HG03520 (cell line): ENCODE data around the gene HTR3C.
"Not testable (repeated sequence)": the region's sequence is repeated elsewhere in the genome, so short reads cannot be mapped to it uniquely, and the experiment has no call there.

Experiments used
- ATAC-seq: cut with Tn5 transposase; IDR thresholded peaks from one replicate; pipeline ENCODE4 v1.9.1; 2021; ENCODE audit warnings: mild to moderate bottlenecking, moderate library complexity; ENCODE audit not compliant: unreplicated experiment

HTR3C gene

GRCh38 chr3:184052767-184053166 lies at the start of gene HTR3C:
TSS of gene HTR3C (plus strand) at chr3:184053047. CDS start at chr3:184053081, 34 bp downstream.
- ATAC-seq, result no peak

- no peak for ATAC-seq
These were observed 49.5 kb upstream of the HTR3C start for GRCh38 chr3:184003187-184003967.

GRCh38 chr3:184004476-184004875 lies 48.4 kb upstream of the HTR3C start:
- no peak for ATAC-seq

GRCh38 chr3:184005941-184006507 lies 46.8 kb upstream of the HTR3C start:
- ATAC-seq, result no peak

- ATAC-seq, result not testable (repeated sequence)
These were observed 45.6 kb upstream of the HTR3C start for GRCh38 chr3:184007143-184007813.

- ATAC-seq, result no peak
These were observed 44.7 kb upstream of the HTR3C start for GRCh38 chr3:184008161-184008560.

- ATAC-seq, result no peak
These were observed 41.5 kb upstream of the HTR3C start for GRCh38 chr3:184011230-184011876.

GRCh38 chr3:184011937-184012889 lies 40.6 kb upstream of the HTR3C start:
- ATAC-seq, result no peak

- ATAC-seq, result no peak
These were observed 37.3 kb upstream of the HTR3C start for GRCh38 chr3:184015381-184016019.

- ATAC-seq, result no peak
These were observed 36.7 kb upstream of the HTR3C start for GRCh38 chr3:184016169-184016570.

- peak; percentile 49 for ATAC-seq
These were observed 35.8 kb upstream of the HTR3C start for GRCh38 chr3:184016811-184017671.

- ATAC-seq, result peak; percentile 94
These were observed 35.0 kb upstream of the HTR3C start, which contains the start of gene ABCC5 for GRCh38 chr3:184017672-184018423. TSS of gene ABCC5 (minus strand) at chr3:184017884. CDS start at chr3:184014392, 3,492 bp downstream.

- no peak for ATAC-seq
These were observed 34.3 kb upstream of the HTR3C start for GRCh38 chr3:184018424-184018973.

GRCh38 chr3:184022323-184022722 lies 30.5 kb upstream of the HTR3C start:
- ATAC-seq, result no peak

GRCh38 chr3:184025256-184025655 lies 27.6 kb upstream of the HTR3C start:
- ATAC-seq, result not testable (repeated sequence)

- ATAC-seq, result not testable (repeated sequence)
These were observed 24.5 kb upstream of the HTR3C start for GRCh38 chr3:184028275-184028890.

- ATAC-seq, result no peak
These were observed 23.4 kb upstream of the HTR3C start for GRCh38 chr3:184029443-184029842.
